Activated T-helper 1 cell treated with anti-CD3 and anti-CD28 coated beads, Interleukin-12 subunit alpha, Interleukin-12 subunit beta, Interleukin-2, Interleukin-4 antibody, amounts not matched to agents 30 ng/mL and 10 ng/mL and 1 ng/mL, durations not matched to agents 14 hours and 24 hours and 36 hours (primary cell): Measurements from ENCODE around the gene MRAS. TPM values are rescaled to one million over a fixed set of nuclear protein-coding genes. Genes with fewer than 3 reads are reported as not detected.
A peak's percentile ranks its signal among the peaks of the same experiment; 100 is the strongest.

ENCODE experiments used
- DNase-seq: peaks from one replicate; pipeline ENCODE4 v3.0.0; 2021; ENCODE audit warnings: low spot score
- H3K27ac Mint-ChIP-seq: one replicate; pipeline ENCODE4 v1.8.0; 2021; ENCODE audit warnings: mild to moderate bottlenecking, mixed read lengths
- H3K27me3 Mint-ChIP-seq: one replicate; pipeline ENCODE4 v1.8.0; 2022; ENCODE audit warnings: mild to moderate bottlenecking, moderate library complexity, mixed read lengths; ENCODE audit not compliant: insufficient read depth
- H3K36me3 Mint-ChIP-seq: one replicate; pipeline ENCODE4 v1.8.0; 2021; ENCODE audit warnings: low read depth, mixed read lengths
- H3K4me1 Mint-ChIP-seq: one replicate; pipeline ENCODE4 v1.8.0; 2021; ENCODE audit warnings: low read depth, mixed read lengths
- H3K4me3 Mint-ChIP-seq: one replicate; pipeline ENCODE4 v1.8.0; 2021; ENCODE audit warnings: mild to moderate bottlenecking, moderate library complexity, mixed read lengths
- H3K9me3 Mint-ChIP-seq: one replicate; pipeline ENCODE4 v1.8.0; 2021; ENCODE audit warnings: mixed read lengths
- intact Hi-C: fragments of 100-400 bp; cut with micrococcal nuclease; formaldehyde crosslinking; loops from one replicate; pipeline ENCODE4 v1.15.1; 2024
- total RNA-seq: library from RNA; stranded (reverse); gene quantifications from 2 replicates; pipeline ENCODE4 v1.2.3, GENCODE V29; 2022

MRAS gene
- total RNA-seq, 1 donor from 2014 or later = 0.05 TPM

GRCh38 chr3:138328341-138328740 is 20.0 kb upstream of the MRAS start:
- Mint-ChIP-seq H3K4me3 (peak overlapping the region; percentile 87), H3K36me3 (peaks cover 1% of the 10 kb centered on the region), H3K27ac (peak overlapping the region; percentile 73), H3K4me1 (peaks cover 43% of the 10 kb centered on the region), H3K27me3 (no peaks in the 10 kb centered on the region), H3K9me3 (no peaks in the 10 kb centered on the region)
- no peak for DNase-seq
- intact Hi-C loops = loop anchor here (2.0 to 10.0 kb wide), 3 partner anchors 262 to 1016 kb away; partner anchors contain the start of genes CEP70 and MRPS22

- peaks cover 2% of the 10 kb centered on the region for H3K27me3 Mint-ChIP-seq
- peak within 1 kb of the TSS; percentile 87 for H3K4me3 Mint-ChIP-seq
- H3K27ac Mint-ChIP-seq = peak within 1 kb of the TSS; percentile 68
- DNase-seq = peak; percentile 83
- H3K9me3 Mint-ChIP-seq = no peaks in the 10 kb centered on the region
- intact Hi-C loops = loop anchor here (1.0 to 10.0 kb wide), 6 partner anchors 19 to 1015 kb away; partner anchors contain the start of genes ARMC8, CEP70, MRAS and MRPS22
- H3K36me3 Mint-ChIP-seq = no peaks in the 10 kb centered on the region
- peaks cover 33% of the 10 kb centered on the region for H3K4me1 Mint-ChIP-seq
These were observed 19.0 kb upstream of the MRAS start, which contains the start of gene NME9 for GRCh38 chr3:138329127-138329983. NME9 (minus strand) TSS chr3:138329851; CDS start chr3:138329335, 516 bp downstream.

- H3K9me3 Mint-ChIP-seq = no peaks in the 10 kb centered on the region
- peaks cover 27% of the 10 kb centered on the region for H3K4me1 Mint-ChIP-seq
- H3K4me3 Mint-ChIP-seq = peak overlapping the region; percentile 87
- DNase-seq = no peak
- intact Hi-C loops = loop anchor here (1.0 to 10.0 kb wide), 7 partner anchors 18 to 1015 kb away; partner anchors contain the start of genes ARMC8, CEP70, MRAS and MRPS22
- H3K27ac Mint-ChIP-seq = peak overlapping the region; percentile 23
- H3K36me3 Mint-ChIP-seq = no peaks in the 10 kb centered on the region
- peaks cover 2% of the 10 kb centered on the region for H3K27me3 Mint-ChIP-seq
These were observed 18.4 kb upstream of the MRAS start for GRCh38 chr3:138329984-138330293.

- no peaks in the 10 kb centered on the region for H3K9me3 Mint-ChIP-seq
- intact Hi-C loops = loop anchor here (5.0 kb wide), 1 partner anchor 586 kb away; no protein-coding TSS in a partner anchor
- no peak overlapping the region for H3K27ac Mint-ChIP-seq
- H3K27me3 Mint-ChIP-seq = peaks cover 2% of the 10 kb centered on the region
- no peak for DNase-seq
- peak overlapping the region; percentile 23 for H3K4me3 Mint-ChIP-seq
- H3K4me1 Mint-ChIP-seq = peaks cover 25% of the 10 kb centered on the region
- no peaks in the 10 kb centered on the region for H3K36me3 Mint-ChIP-seq
These were observed 17.1 kb upstream of the MRAS start for GRCh38 chr3:138331143-138331894.

- intact Hi-C loops = loop anchor here (1.0 to 5.0 kb wide), 2 partner anchors 264 to 585 kb away; no protein-coding TSS in a partner anchor
- no peak overlapping the region for H3K4me3 Mint-ChIP-seq
- H3K36me3 Mint-ChIP-seq = no peaks in the 10 kb centered on the region
- peaks cover 2% of the 10 kb centered on the region for H3K27me3 Mint-ChIP-seq
- no peak for DNase-seq
- peaks cover 23% of the 10 kb centered on the region for H3K4me1 Mint-ChIP-seq
- no peaks in the 10 kb centered on the region for H3K9me3 Mint-ChIP-seq
- H3K27ac Mint-ChIP-seq = no peak overlapping the region
These were observed 15.8 kb upstream of the MRAS start for GRCh38 chr3:138332472-138333073.

- intact Hi-C loops = loop anchor here (5.0 kb wide), 1 partner anchor 583 kb away; no protein-coding TSS in a partner anchor
- H3K4me1 Mint-ChIP-seq = peaks cover 6% of the 10 kb centered on the region
- H3K4me3 Mint-ChIP-seq = no peak overlapping the region
- H3K27me3 Mint-ChIP-seq = peaks cover 2% of the 10 kb centered on the region
- DNase-seq = no peak
- H3K9me3 Mint-ChIP-seq = no peaks in the 10 kb centered on the region
- no peaks in the 10 kb centered on the region for H3K36me3 Mint-ChIP-seq
- no peak overlapping the region for H3K27ac Mint-ChIP-seq
These were observed 13.8 kb upstream of the MRAS start for GRCh38 chr3:138334608-138335007.

- peaks cover 4% of the 10 kb centered on the region for H3K27me3 Mint-ChIP-seq
- no peak overlapping the region for H3K27ac Mint-ChIP-seq
- intact Hi-C loops = no loop called here
These were observed 11.9 kb upstream of the MRAS start for GRCh38 chr3:138336454-138336999.

GRCh38 chr3:138338244-138338643 is 10.1 kb upstream of the MRAS start:
- Mint-ChIP-seq H3K27me3 (peaks cover 4% of the 10 kb centered on the region), H3K4me1 (no peaks in the 10 kb centered on the region), H3K9me3 (no peaks in the 10 kb centered on the region), H3K4me3 (no peak overlapping the region), H3K27ac (no peak overlapping the region), H3K36me3 (no peaks in the 10 kb centered on the region)
- intact Hi-C loops = no loop called here
- DNase-seq = no peak

More at GRCh38 chr3:138336454-138336999, 11.9 kb upstream of the MRAS start:
- Mint-ChIP-seq H3K9me3 (no peaks in the 10 kb centered on the region), H3K4me3 (no peak overlapping the region), H3K36me3 (no peaks in the 10 kb centered on the region), H3K4me1 (no peaks in the 10 kb centered on the region)
- no peak for DNase-seq

GRCh38 chr3:138338811-138339210 is 9.6 kb upstream of the MRAS start:
- Mint-ChIP-seq H3K27ac (no peak overlapping the region), H3K4me1 (no peaks in the 10 kb centered on the region), H3K4me3 (no peak overlapping the region), H3K36me3 (no peaks in the 10 kb centered on the region), H3K9me3 (no peaks in the 10 kb centered on the region), H3K27me3 (peaks cover 5% of the 10 kb centered on the region)
- no peak for DNase-seq
- intact Hi-C loops = no loop called here

- no peaks in the 10 kb centered on the region for H3K9me3 Mint-ChIP-seq
- peaks cover 7% of the 10 kb centered on the region for H3K27me3 Mint-ChIP-seq
- H3K36me3 Mint-ChIP-seq = no peaks in the 10 kb centered on the region
- no peak overlapping the region for H3K4me3 Mint-ChIP-seq
- intact Hi-C loops = no loop called here
- H3K4me1 Mint-ChIP-seq = no peaks in the 10 kb centered on the region
- no peak overlapping the region for H3K27ac Mint-ChIP-seq
- no peak for DNase-seq
These were observed 7.9 kb upstream of the MRAS start for GRCh38 chr3:138340511-138340910.

- Mint-ChIP-seq H3K27me3 (peaks cover 28% of the 10 kb centered on the region), H3K9me3 (no peaks in the 10 kb centered on the region), H3K36me3 (peaks cover 2% of the 10 kb centered on the region), H3K4me3 (no peak overlapping the region), H3K27ac (no peak overlapping the region), H3K4me1 (peaks cover 12% of the 10 kb centered on the region)
- intact Hi-C loops = no loop called here
- DNase-seq = no peak
These were observed 3.6 kb upstream of the MRAS start for GRCh38 chr3:138344754-138345153.
